Small intestine (tissue), 7 donors: ENCODE results near the gene SNCAIP. TPM values are rescaled to one million over a fixed set of nuclear protein-coding genes. Genes with fewer than 3 reads are reported as not detected.
"Not testable (repeated sequence)": the region's sequence is repeated elsewhere in the genome, so short reads cannot be mapped to it uniquely, and the experiment has no call there.

Experiments
- DNase-seq, 2 donors: peaks; one replicate each; pipeline versions ENCODE4 v3.0.0 to v3.0.0-alpha.2; 2013
- FAIRE-seq: peaks from 2 replicates; lab custom pipeline; 2012; peaks lifted over from hg19 to GRCh38; lab: Jason Lieb, UNC
- H3K27ac ChIP-seq, 3 donors: one replicate each; pipeline ENCODE4 v1.5.1; 2013; ENCODE audit warnings: low read length in 2 of 3, mild to moderate bottlenecking in 2 of 3, control low read depth in 1 of 3, inconsistent platforms in 1 of 3, low read depth in 1 of 3, moderate library complexity in 1 of 3
- H3K27me3 ChIP-seq, 3 donors: one replicate each; pipeline ENCODE4 v1.6.1; 2013; ENCODE audit warnings: low read length in 3 of 3, inconsistent platforms in 1 of 3; ENCODE audit not compliant: control insufficient read depth in 3 of 3, insufficient read depth in 3 of 3
- H3K36me3 ChIP-seq, 3 donors: one replicate each; pipeline ENCODE4 v1.6.1; 2013; ENCODE audit warnings: low read length in 3 of 3, inconsistent platforms in 1 of 3, low read depth in 1 of 3, mild to moderate bottlenecking in 1 of 3, moderate library complexity in 1 of 3; ENCODE audit not compliant: control insufficient read depth in 3 of 3, insufficient read depth in 2 of 3
- H3K4me1 ChIP-seq, 3 donors: one replicate each; pipeline ENCODE4 v1.6.1; 2013; ENCODE audit warnings: low read length in 2 of 3, inconsistent platforms in 1 of 3, low read depth in 1 of 3, mild to moderate bottlenecking in 1 of 3, moderate library complexity in 1 of 3; ENCODE audit not compliant: control insufficient read depth in 3 of 3, insufficient read depth in 2 of 3
- H3K4me3 ChIP-seq, 3 donors: one replicate each; pipeline ENCODE4 v1.5.1; 2013; ENCODE audit warnings: low read length in 3 of 3, control low read depth in 1 of 3, inconsistent platforms in 1 of 3, low read depth in 1 of 3, mild to moderate bottlenecking in 1 of 3, moderate library complexity in 1 of 3
- H3K9me3 ChIP-seq, 2 donors: one replicate each; pipeline ENCODE4 v1.6.1; 2013; ENCODE audit warnings: low read depth in 1 of 2, low read length in 1 of 2; ENCODE audit not compliant: control insufficient read depth in 2 of 2, insufficient read depth in 1 of 2
- WGBS, 3 donors: extraction: QIAGEN DNeasy Blood & Tissue Kit; methylation state at CpG; one replicate each; pipeline ENCODE4 v1.1.7; 2013; 5-methylcytosine and 5-hydroxymethylcytosine counted together
- polyA plus RNA-seq, 4 donors: library from polyadenylated mRNA; stranded (reverse) in 3 of 4; unstranded in 1 of 4; fragments of 200-250 nt in 3 of 4; fragments of 120-200 nt in 1 of 4; gene quantifications; one replicate each; pipeline versions ENCODE4 v1.2.1 to v1.2.3, GENCODE V29; 2013
- donor health status: healthy with polysubstance abuse.
- donor health status: control.
- donor health status: control.
- donor health status: Bipolar disorder and iron deficiency.
- donor health status: healthy.

Gene SNCAIP
- polyA plus RNA-seq, 4 donors: 0.54 to 5.3 (median 1.1) TPM; not detected in 1

GRCh38 chr5:122341087-122341486 is 29.1 kb downstream of the SNCAIP start:
- Histone ChIP-seq H3K36me3 (no peaks in the 10 kb centered on the region), H3K4me1 (no peaks in the 10 kb centered on the region), H3K4me3 (no peak overlapping the region), H3K27ac (no peak overlapping the region), H3K27me3 (no peaks in the 10 kb centered on the region), H3K9me3 (no peaks in the 10 kb centered on the region)
- DNase-seq (no peak), FAIRE-seq (no peak)
- 32 to 67% (median 53%) methylated on average over 3 of the region's 3 CpGs for WGBS, 3 donors

- WGBS, 3 donors: 64 to 85% (median 79%) methylated on average over 4 of the region's 4 CpGs
- DNase-seq (no peak), FAIRE-seq (no peak)
- Histone ChIP-seq H3K4me1 (no peaks in the 10 kb centered on the region), H3K36me3 (no peaks in the 10 kb centered on the region), H3K4me3 (no peak overlapping the region), H3K27ac (no peak overlapping the region), H3K27me3 (no peaks in the 10 kb centered on the region), H3K9me3 (no peaks in the 10 kb centered on the region)
These were observed 30.2 kb downstream of the SNCAIP start for GRCh38 chr5:122342256-122342655.

GRCh38 chr5:122346897-122347581 is 35.0 kb downstream of the SNCAIP start:
- H3K4me3 ChIP-seq: no peak overlapping the region
- FAIRE-seq (no peak), DNase-seq (no peak)
- H3K9me3 ChIP-seq: no peaks in the 10 kb centered on the region
- 64 to 77% (median 71%) methylated on average over 3 of the region's 3 CpGs for WGBS, 3 donors
- no peaks in the 10 kb centered on the region for H3K36me3 ChIP-seq
- no peaks in the 10 kb centered on the region for H3K27me3 ChIP-seq
- H3K4me1 ChIP-seq: no peaks in the 10 kb centered on the region
- H3K27ac ChIP-seq: no peak overlapping the region

GRCh38 chr5:122350496-122350895 is 38.5 kb downstream of the SNCAIP start:
- WGBS, 3 donors: 68 to 78% (median 70%) methylated on average over 3 of the region's 3 CpGs
- H3K36me3 ChIP-seq: no peaks in the 10 kb centered on the region
- FAIRE-seq (no peak), DNase-seq (no peak)
- H3K4me1 ChIP-seq: no peaks in the 10 kb centered on the region
- H3K27me3 ChIP-seq: no peaks in the 10 kb centered on the region
- no peaks in the 10 kb centered on the region for H3K9me3 ChIP-seq
- no peak overlapping the region for H3K4me3 ChIP-seq
- no peak overlapping the region for H3K27ac ChIP-seq

GRCh38 chr5:122351416-122352157 is 39.5 kb downstream of the SNCAIP start:
- DNase-seq (peak in 1 of 2 donors; percentile 31), FAIRE-seq (no peak)
- H3K27me3 ChIP-seq: no peaks in the 10 kb centered on the region
- H3K4me1 ChIP-seq: no peaks in the 10 kb centered on the region
- 87 to 97% (median 94%) methylated on average over 4 of the region's 4 CpGs for WGBS, 3 donors
- H3K27ac ChIP-seq: no peak overlapping the region
- no peaks in the 10 kb centered on the region for H3K9me3 ChIP-seq
- H3K36me3 ChIP-seq: no peaks in the 10 kb centered on the region
- H3K4me3 ChIP-seq: no peak overlapping the region

- FAIRE-seq (no peak), DNase-seq (no peak)
- no peak overlapping the region for H3K27ac ChIP-seq
- no peaks in the 10 kb centered on the region for H3K4me1 ChIP-seq
- no peaks in the 10 kb centered on the region for H3K9me3 ChIP-seq
- no peaks in the 10 kb centered on the region for H3K36me3 ChIP-seq
- H3K27me3 ChIP-seq: no peaks in the 10 kb centered on the region
- H3K4me3 ChIP-seq: no peak overlapping the region
These were observed 40.3 kb downstream of the SNCAIP start for GRCh38 chr5:122352331-122352730.

- WGBS, 3 donors: 86 to 92% (median 86%) methylated on average over 3 of the region's 3 CpGs
- not testable (repeated sequence) for H3K36me3 ChIP-seq
These were observed 41.3 kb downstream of the SNCAIP start for GRCh38 chr5:122353361-122353760.

GRCh38 chr5:122354293-122354692 is 42.3 kb downstream of the SNCAIP start:
- Histone ChIP-seq H3K4me3 (no peak overlapping the region), H3K27ac (no peak overlapping the region), H3K4me1 (no peaks in the 10 kb centered on the region), H3K9me3 (no peaks in the 10 kb centered on the region), H3K36me3 (no peaks in the 10 kb centered on the region), H3K27me3 (no peaks in the 10 kb centered on the region)
- DNase-seq: no peak
- WGBS, 3 donors: 73 to 79% (median 79%) methylated on average over 3 of the region's 3 CpGs
- no peak for FAIRE-seq

More at GRCh38 chr5:122353361-122353760, 41.3 kb downstream of the SNCAIP start:
- not testable (repeated sequence) for H3K4me3 ChIP-seq, H3K27ac ChIP-seq, FAIRE-seq, H3K27me3 ChIP-seq, H3K4me1 ChIP-seq, DNase-seq, H3K9me3 ChIP-seq
